Subcutaneous adipose tissue (tissue), 4 donors: ENCODE data around the gene CATSPERZ. TPM values are rescaled to one million over a fixed set of nuclear protein-coding genes. Genes with fewer than 3 reads are reported as not detected.

ENCODE experiments used
- total RNA-seq, 4 donors: library from RNA; depleted of rRNA; stranded (reverse); fragments of >200 nt; gene quantifications; one replicate each; pipeline ENCODE4 v1.1.0, GENCODE V29; 2016
- TF ChIP-seq, protein P1 (sequence below): fragments of 450-650 bp; IDR thresholded peaks from one replicate; pipeline ENCODE4 v1.5.1; 2016; ENCODE audit warnings: low read depth, mild to moderate bottlenecking, control low read depth, antibody characterized with exemption, moderate library complexity

The CATSPERZ gene
- total RNA-seq, 4 donors from 2014 or later, result not detected

DNA sequence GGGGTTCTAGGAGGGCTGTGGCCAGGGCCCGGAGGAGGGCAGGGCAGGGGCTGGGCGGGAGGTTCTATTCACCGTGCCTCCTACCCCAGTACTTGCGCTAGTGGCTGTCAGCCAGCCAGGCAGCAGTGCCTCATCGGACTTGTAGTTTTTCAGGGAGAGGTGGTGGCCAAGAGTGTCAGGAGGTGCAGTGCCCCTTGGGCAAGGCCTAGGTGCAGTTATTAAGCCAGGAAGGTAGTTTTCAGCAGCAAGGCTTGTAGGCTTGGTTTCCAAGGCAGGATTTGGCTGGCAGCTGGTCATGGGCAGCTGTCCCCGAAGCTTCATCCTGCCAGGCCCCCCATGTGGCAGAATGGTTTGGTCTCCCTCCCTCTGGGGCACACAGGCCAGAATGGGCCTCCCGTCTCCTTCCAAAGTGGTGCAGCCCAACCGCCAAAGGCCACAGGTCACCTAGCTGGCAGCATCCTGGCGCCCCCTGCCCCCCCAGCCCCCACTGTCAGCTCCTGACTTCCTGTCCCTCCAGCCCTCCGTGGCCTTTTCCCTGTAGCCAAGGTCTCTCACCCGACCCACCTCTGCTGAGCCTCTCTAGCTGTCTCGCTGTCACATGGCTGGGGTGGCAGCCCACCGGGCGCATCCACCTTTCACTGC, 48.3 kb downstream of the CATSPERZ start:
- TF ChIP-seq, protein P1, sequence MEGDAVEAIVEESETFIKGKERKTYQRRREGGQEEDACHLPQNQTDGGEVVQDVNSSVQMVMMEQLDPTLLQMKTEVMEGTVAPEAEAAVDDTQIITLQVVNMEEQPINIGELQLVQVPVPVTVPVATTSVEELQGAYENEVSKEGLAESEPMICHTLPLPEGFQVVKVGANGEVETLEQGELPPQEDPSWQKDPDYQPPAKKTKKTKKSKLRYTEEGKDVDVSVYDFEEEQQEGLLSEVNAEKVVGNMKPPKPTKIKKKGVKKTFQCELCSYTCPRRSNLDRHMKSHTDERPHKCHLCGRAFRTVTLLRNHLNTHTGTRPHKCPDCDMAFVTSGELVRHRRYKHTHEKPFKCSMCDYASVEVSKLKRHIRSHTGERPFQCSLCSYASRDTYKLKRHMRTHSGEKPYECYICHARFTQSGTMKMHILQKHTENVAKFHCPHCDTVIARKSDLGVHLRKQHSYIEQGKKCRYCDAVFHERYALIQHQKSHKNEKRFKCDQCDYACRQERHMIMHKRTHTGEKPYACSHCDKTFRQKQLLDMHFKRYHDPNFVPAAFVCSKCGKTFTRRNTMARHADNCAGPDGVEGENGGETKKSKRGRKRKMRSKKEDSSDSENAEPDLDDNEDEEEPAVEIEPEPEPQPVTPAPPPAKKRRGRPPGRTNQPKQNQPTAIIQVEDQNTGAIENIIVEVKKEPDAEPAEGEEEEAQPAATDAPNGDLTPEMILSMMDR, result no peak

DNA sequence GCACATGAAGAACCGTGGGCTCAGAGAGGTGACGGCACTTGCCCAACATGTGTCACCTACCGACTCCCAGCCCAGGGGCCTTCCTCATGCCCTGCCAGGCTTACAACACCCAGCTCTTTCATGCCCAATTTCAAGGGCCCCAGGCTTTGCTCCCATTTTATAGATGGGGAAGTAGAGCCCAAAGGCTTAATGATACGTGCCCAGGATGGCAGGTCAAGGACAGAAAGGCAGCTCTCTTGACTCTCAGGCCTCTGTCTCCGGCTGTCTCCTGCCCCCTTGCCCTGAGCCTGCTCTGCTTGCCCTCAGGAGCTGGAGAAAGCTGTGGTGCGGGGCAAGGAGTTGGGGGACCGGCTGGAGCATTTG, 48.8 kb downstream of the CATSPERZ start:
- TF ChIP-seq, protein P1, result no peak

DNA sequence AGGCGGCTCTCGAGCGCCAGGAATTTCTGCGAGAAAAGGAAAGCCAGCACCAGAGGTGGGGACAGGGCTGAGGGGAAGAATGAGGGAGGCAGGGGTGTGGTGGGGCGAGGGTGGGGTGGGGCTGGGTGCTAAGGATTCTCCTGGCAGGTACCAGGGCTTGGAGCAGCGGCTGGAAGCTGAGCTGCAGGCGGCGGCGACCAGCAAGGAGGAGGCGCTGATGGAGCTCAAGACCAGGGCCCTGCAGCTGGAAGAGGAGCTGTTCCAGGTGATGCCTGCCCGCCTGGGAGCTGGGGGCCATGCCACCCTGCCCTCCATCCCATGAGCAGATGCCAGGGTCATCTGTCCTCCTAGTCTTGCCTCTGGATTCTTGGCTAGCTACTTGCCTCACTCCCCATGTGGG, 49.2 kb downstream of the CATSPERZ start:
- TF ChIP-seq, protein P1, result no peak

DNA sequence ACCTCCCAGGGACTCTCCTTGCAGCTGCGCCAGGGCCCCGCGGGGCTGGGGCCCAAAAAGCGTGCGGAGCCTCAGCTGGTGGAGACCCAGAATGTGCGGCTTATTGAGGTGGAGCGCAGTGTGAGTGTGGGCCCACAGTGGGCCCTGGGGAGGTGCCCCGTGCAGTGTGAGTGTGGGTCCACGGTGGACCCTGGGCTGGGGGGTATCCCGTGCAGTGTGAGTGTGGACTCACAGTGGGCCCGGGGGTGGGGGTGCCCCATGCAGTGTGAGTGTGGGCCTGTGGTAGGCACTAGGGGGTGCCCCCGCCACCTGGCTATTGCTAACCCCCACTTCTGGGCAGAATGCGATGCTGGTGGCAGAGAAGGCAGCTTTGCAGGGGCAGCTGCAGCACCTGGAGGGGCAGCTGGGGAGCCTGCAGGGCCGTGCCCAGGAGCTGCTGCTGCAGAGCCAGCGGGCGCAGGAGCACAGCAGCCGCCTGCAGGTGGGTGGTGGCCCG, 51.0 kb downstream of the CATSPERZ start:
- TF ChIP-seq, protein P1, result no peak

DNA sequence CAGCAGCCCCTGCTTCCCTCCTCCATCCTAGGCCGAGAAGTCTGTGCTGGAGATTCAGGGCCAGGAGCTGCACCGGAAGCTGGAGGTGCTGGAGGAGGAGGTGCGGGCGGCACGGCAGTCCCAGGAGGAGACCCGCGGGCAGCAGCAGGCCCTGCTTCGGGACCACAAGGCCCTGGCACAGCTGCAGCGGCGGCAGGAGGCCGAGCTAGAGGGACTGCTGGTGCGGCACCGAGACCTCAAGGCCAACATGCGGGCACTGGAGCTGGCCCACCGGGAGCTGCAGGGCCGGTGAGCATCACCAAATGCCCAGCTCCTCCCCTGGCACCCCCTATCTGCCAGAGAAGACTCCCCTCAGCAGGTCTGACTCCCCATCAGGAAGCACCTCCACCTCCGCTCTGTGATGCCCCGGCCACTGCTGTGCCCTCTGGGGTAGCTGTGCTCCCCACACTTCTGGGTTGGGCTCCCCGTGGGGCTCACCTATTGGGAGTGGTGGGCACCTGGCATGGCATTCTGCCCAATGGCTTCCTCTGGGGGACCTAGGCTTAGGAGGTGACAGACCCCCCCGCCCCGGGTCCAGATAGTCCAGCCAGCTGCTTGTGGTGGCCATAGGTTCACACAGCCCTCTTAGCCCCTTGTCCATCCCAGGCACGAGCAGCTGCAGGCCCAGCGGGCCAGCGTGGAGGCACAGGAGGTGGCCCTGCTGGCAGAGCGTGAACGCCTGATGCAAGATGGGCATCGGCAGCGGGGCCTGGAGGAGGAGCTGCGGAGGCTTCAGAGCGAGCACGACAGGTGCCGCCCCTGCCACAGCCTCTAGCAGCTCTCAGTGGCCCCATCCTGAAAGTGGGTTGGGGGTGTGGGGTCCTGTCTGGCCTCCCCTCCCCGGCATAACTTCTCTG, 52.2 kb downstream of the CATSPERZ start:
- TF ChIP-seq, protein P1, result no peak

DNA sequence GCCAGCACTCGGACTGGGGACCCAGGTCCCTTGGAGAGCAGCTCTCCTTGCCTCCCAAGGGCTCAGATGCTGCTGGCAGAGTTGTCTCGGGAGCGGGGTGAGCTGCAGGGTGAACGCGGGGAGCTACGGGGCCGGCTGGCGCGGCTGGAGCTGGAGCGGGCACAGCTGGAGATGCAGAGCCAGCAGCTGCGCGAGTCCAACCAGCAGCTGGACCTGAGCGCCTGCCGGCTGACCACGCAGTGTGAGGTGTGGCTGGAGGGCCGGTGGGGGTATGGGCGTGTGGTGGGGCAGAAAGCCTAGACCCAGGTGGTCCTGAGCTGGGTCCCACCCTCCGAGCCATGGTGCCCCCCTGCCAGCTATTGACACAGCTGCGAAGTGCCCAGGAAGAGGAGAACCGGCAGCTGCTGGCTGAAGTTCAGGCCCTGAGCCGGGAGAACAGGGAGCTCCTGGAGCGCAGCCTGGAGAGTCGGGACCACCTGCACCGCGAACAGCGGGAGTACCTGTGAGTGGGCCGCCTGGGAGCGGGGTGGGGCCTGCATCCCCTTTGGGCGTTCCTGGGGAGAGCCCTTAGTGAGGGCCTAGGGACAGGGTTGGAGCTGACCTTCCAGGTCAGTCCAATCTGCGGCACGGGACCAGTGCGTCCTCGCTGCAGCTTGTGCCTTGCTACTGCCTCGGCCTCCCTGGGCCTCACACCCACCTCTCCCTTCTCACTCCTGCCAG, 53.0 kb downstream of the CATSPERZ start:
- TF ChIP-seq, protein P1, result no peak
